HEK293 (cell line): ENCODE results near the gene HMGCLL1.

ENCODE experiments used
- ZNF138 ChIP-seq: fragments of 450-650 bp; formaldehyde crosslinking; IDR thresholded peaks from 2 replicates; pipeline ENCODE4 v1.5.1; 2016; ENCODE audit warnings: missing biosample characterization, missing genetic modification characterization, borderline replicate concordance
- ZNF274 ChIP-seq, 2 experiments: fragments of 200-500 bp in 1 of 2; fragments of 450-650 bp in 1 of 2; sonication (Bioruptor generic) in 1 of 2; formaldehyde crosslinking in 1 of 2; IDR thresholded peaks; 2 replicates each; pipeline versions ENCODE4 v1.5.1 to v1.6.1; 2014 to 2016; ENCODE audit warnings: borderline replicate concordance in 1 of 2, inconsistent platforms in 1 of 2, low read length in 1 of 2, missing biosample characterization in 1 of 2, missing genetic modification characterization in 1 of 2
- ZNF394 ChIP-seq: fragments of 450-650 bp; formaldehyde crosslinking; IDR thresholded peaks from 2 replicates; pipeline ENCODE4 v1.5.1; 2016; ENCODE audit warnings: missing biosample characterization, missing genetic modification characterization, mild to moderate bottlenecking, moderate library complexity, borderline replicate concordance
- ZSCAN30 ChIP-seq: fragments of 450-650 bp; IDR thresholded peaks from 2 replicates; pipeline ENCODE4 v1.5.1; 2018; ENCODE audit warnings: missing biosample characterization, mild to moderate bottlenecking, missing genetic modification characterization, moderate library complexity

- TF ChIP-seq ZSCAN30 (no peak), ZNF394 (tag by site-specific recombination) (no peak), ZNF138 (tag by site-specific recombination) (no peak), ZNF274 (IDR thresholded peaks at IDR 0.05; ENCODE audit: low read length) (no peak), ZNF274 (tag by site-specific recombination; IDR thresholded peaks at IDR 0.05; ENCODE audit: borderline replicate concordance) (no peak)
Measured at GRCh38 chr6:55569638-55570037, 9.4 kb downstream of the HMGCLL1 start.
